ENCODE results near the gene TARM1.

Gene TARM1

DNA sequence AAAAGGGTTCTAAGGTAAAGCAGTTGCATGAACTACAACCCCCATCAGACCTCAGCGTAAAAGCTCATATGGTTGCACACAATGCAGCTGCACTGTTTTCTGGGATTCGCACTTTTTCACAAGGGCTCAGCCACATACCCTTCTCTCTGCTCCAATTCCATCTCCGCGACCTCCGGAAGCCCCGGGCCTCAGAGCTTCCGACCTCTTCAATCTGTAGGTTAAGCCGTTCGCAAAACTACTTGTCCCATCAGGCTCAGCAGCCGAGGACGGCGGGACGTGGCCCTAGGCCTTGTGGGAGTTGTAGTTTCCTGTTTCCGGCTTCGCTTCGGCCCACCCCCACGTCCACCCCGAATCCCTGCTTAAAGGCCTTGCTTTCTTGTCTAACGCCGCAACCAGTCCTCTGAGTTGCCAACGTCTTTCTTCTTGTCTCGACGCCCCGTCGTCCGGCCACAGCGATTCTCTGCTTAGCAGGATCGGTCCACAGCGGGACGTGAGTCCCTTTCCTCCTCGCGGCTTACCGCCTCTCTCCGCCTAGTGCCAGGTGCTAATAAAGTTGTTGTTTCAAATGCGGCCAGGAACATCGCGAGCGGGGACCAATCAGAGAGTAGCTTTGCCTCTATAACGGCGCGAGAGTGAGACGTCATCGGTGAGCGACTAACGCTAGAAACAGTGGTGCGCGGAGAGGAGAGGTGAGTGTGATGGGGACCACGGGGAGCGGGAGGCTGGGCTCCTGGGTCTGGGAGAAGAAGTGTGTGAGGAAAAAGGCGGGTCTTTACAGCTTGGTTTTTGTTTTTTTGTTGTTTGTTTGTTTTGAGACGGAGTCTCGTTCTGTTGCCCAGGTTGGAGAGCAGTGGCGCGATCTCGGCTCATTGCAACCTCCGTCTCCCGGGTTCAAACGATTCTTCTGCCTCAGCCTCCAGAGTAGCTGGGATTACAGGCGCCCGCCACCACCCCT lies 34.2 kb upstream of the TARM1 start, which contains the start of the genes PRPF31 and TFPT:
PRPF31 (plus strand) TSS at position 646 of the 955 bp plus-strand sequence. CDS start 2,525 bp downstream, outside the sequence.
TFPT (minus strand) TSS at position 549 of the 955 bp plus-strand sequence; CDS start at position 161, 388 bp downstream.
- ATAC-seq, result peak; percentile 95
- TF ChIP-seq GLIS3 (CRISPR knock-in tag; IDR thresholded peaks at IDR 0.05) (no peak), BACH2 (CRISPR knock-in tag; IDR thresholded peaks at IDR 0.05; ENCODE audit: borderline replicate concordance) (no peak), ZNF70 (CRISPR knock-in tag; IDR thresholded peaks at IDR 0.05) (no peak), SNAI2 (CRISPR knock-in tag; IDR thresholded peaks at IDR 0.05) (no peak), ISL1 (CRISPR knock-in tag; IDR thresholded peaks at IDR 0.05) (no peak), TOX (CRISPR knock-in tag; IDR thresholded peaks at IDR 0.05; ENCODE audit: borderline replicate concordance) (no peak), ZNF8 (CRISPR knock-in tag; IDR thresholded peaks at IDR 0.05) (no peak), TCF4 (CRISPR knock-in tag; IDR thresholded peaks at IDR 0.05; ENCODE audit: borderline replicate concordance) (no peak), ZFP3 (CRISPR knock-in tag; IDR thresholded peaks at IDR 0.05) (0 out of 2 replicates have a peak, but pooled peaks have one; percentile 47), ZFP30 (CRISPR knock-in tag; IDR thresholded peaks at IDR 0.05) (no peak), ARNTL (CRISPR knock-in tag; IDR thresholded peaks at IDR 0.05; ENCODE audit: borderline replicate concordance, low read depth) (no peak), OSR1 (CRISPR knock-in tag; IDR thresholded peaks at IDR 0.05) (no peak), PPARA (CRISPR knock-in tag; IDR thresholded peaks at IDR 0.05; ENCODE audit: borderline replicate concordance) (no peak), RARB (CRISPR knock-in tag; IDR thresholded peaks at IDR 0.05) (no peak), ESRRG (CRISPR knock-in tag; IDR thresholded peaks at IDR 0.05) (no peak), ZC3H10 (CRISPR knock-in tag; IDR thresholded peaks at IDR 0.05) (no peak), CSDC2 (CRISPR knock-in tag; IDR thresholded peaks at IDR 0.05) (no peak), ZNF565 (CRISPR knock-in tag; conservative IDR thresholded peaks at IDR 0.05; ENCODE audit: low read depth) (no peak)
- TF ChIP-seq, protein P1, sequence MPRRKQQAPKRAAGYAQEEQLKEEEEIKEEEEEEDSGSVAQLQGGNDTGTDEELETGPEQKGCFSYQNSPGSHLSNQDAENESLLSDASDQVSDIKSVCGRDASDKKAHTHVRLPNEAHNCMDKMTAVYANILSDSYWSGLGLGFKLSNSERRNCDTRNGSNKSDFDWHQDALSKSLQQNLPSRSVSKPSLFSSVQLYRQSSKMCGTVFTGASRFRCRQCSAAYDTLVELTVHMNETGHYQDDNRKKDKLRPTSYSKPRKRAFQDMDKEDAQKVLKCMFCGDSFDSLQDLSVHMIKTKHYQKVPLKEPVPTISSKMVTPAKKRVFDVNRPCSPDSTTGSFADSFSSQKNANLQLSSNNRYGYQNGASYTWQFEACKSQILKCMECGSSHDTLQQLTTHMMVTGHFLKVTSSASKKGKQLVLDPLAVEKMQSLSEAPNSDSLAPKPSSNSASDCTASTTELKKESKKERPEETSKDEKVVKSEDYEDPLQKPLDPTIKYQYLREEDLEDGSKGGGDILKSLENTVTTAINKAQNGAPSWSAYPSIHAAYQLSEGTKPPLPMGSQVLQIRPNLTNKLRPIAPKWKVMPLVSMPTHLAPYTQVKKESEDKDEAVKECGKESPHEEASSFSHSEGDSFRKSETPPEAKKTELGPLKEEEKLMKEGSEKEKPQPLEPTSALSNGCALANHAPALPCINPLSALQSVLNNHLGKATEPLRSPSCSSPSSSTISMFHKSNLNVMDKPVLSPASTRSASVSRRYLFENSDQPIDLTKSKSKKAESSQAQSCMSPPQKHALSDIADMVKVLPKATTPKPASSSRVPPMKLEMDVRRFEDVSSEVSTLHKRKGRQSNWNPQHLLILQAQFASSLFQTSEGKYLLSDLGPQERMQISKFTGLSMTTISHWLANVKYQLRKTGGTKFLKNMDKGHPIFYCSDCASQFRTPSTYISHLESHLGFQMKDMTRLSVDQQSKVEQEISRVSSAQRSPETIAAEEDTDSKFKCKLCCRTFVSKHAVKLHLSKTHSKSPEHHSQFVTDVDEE (CRISPR knock-in tag; IDR thresholded peaks at IDR 0.05), result peak; percentile 81; the same call in 1 of the 2 replicates
- TF ChIP-seq, protein P2, sequence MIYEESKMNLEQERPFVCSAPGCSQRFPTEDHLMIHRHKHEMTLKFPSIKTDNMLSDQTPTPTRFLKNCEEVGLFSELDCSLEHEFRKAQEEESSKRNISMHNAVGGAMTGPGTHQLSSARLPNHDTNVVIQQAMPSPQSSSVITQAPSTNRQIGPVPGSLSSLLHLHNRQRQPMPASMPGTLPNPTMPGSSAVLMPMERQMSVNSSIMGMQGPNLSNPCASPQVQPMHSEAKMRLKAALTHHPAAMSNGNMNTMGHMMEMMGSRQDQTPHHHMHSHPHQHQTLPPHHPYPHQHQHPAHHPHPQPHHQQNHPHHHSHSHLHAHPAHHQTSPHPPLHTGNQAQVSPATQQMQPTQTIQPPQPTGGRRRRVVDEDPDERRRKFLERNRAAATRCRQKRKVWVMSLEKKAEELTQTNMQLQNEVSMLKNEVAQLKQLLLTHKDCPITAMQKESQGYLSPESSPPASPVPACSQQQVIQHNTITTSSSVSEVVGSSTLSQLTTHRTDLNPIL (CRISPR knock-in tag; IDR thresholded peaks at IDR 0.05; ENCODE audit: low read depth), result no peak
- TF ChIP-seq, protein P3, sequence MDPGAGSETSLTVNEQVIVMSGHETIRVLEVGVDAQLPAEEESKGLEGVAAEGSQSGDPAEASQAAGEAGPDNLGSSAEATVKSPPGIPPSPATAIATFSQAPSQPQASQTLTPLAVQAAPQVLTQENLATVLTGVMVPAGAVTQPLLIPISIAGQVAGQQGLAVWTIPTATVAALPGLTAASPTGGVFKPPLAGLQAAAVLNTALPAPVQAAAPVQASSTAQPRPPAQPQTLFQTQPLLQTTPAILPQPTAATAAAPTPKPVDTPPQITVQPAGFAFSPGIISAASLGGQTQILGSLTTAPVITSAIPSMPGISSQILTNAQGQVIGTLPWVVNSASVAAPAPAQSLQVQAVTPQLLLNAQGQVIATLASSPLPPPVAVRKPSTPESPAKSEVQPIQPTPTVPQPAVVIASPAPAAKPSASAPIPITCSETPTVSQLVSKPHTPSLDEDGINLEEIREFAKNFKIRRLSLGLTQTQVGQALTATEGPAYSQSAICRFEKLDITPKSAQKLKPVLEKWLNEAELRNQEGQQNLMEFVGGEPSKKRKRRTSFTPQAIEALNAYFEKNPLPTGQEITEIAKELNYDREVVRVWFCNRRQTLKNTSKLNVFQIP (CRISPR knock-in tag; IDR thresholded peaks at IDR 0.05; ENCODE audit: borderline replicate concordance, low read depth), result peak; percentile 94; the same call in 1 of the 2 replicates
- TF ChIP-seq, protein P4, sequence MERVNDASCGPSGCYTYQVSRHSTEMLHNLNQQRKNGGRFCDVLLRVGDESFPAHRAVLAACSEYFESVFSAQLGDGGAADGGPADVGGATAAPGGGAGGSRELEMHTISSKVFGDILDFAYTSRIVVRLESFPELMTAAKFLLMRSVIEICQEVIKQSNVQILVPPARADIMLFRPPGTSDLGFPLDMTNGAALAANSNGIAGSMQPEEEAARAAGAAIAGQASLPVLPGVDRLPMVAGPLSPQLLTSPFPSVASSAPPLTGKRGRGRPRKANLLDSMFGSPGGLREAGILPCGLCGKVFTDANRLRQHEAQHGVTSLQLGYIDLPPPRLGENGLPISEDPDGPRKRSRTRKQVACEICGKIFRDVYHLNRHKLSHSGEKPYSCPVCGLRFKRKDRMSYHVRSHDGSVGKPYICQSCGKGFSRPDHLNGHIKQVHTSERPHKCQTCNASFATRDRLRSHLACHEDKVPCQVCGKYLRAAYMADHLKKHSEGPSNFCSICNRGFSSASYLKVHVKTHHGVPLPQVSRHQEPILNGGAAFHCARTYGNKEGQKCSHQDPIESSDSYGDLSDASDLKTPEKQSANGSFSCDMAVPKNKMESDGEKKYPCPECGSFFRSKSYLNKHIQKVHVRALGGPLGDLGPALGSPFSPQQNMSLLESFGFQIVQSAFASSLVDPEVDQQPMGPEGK (CRISPR knock-in tag; IDR thresholded peaks at IDR 0.05; ENCODE audit: borderline replicate concordance), result no peak
- TF ChIP-seq, protein P5, sequence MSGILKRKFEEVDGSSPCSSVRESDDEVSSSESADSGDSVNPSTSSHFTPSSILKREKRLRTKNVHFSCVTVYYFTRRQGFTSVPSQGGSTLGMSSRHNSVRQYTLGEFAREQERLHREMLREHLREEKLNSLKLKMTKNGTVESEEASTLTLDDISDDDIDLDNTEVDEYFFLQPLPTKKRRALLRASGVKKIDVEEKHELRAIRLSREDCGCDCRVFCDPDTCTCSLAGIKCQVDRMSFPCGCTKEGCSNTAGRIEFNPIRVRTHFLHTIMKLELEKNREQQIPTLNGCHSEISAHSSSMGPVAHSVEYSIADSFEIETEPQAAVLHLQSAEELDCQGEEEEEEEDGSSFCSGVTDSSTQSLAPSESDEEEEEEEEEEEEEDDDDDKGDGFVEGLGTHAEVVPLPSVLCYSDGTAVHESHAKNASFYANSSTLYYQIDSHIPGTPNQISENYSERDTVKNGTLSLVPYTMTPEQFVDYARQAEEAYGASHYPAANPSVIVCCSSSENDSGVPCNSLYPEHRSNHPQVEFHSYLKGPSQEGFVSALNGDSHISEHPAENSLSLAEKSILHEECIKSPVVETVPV (CRISPR knock-in tag; IDR thresholded peaks at IDR 0.05), result no peak
